Pons (tissue), 1 donor: ENCODE results near the gene TMEM208.

Experiments used
- DNase-seq: peaks from one replicate; pipeline ENCODE4 v3.0.0-alpha.2; 2016; ENCODE audit warnings: low spot score

The TMEM208 gene

DNA sequence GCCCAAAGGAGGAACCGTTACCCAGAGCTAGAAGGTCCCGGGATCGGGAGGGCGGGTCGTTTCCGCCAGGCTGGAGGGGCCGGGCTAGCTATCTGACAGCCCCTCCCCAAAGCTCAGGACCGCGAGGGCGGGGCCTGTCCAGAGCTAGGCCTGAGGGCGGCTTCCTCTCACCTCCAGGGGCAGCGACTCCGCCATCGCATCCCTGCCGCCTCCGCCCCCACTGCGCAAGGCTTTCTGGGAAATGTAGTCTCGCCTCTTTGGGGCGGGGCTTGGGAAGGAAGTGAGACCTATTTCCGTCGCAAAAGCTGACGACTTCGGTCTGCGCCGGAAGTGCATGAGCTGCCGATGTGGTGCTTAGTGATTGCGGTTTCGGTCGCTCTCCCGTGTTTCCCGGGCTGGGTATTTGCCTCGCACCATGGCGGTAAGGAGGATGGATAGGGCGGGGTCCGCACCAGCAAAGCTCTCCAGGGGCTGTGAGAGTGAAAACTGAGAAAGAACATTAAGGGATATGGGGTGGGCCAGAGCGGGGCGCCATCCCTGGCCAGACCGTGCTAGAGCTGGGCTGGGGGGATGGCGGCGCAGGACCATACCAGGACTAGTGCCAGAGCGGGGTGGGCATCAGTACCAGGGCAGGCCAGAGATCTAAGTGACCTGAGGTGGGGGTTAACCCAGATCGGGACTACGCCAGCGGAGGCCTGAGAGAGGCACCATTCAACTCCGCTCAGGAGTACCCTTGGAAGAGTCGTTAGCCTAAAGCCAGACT is at the start of gene TMEM208:
Gene TMEM208, plus strand, starts transcription at position 327 of the 763 bp plus-strand sequence. Its CDS starts 89 bp downstream, at position 416.
- peak; percentile 97 for DNase-seq

DNA sequence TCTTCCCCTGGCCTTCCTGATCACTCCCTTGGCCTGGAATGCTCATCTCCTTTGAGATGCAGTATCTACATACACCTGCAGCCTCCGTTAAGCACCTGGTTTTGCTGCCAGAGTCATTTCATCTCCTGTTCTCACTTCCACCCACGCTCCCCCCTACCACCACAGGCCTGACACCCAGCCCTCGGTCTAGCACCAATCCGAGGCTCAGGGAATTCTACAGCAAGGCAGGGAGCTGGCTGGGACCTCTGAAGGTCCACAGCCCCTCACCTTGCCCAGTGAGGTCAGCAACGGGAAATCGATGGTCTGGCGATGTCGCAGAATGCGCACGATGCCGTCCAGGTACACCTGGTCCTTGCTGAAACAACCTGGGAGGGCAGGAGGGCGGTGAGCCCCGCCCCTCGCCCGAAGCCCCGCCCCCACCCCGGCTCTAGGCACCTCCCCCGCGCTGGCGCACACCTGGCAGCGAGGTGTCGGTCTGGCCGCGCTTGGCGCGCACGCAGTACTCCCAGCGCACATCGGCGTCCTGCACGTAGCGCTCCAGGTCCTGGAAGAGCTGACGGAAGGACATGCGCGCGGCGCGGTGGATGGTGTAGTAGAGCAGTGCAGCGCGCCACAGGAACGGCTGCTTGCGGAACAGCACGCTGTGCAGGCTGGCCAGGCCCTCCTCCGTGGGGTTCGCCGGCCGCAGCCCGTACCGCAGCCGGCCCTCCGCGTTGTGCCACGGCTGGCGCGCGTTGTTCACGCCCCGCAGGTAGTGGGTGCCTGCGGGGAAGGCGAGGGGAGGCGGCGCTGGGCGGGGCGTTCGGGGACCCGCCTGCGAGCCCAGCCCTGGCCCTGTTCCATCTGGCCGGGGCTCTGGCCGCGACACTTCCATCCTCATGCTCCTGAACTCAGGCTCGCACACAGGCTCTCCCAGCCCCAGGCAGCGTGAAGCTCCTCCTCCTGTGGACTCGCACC is 48.9 kb upstream of the TMEM208 start:
- no peak for DNase-seq

DNA sequence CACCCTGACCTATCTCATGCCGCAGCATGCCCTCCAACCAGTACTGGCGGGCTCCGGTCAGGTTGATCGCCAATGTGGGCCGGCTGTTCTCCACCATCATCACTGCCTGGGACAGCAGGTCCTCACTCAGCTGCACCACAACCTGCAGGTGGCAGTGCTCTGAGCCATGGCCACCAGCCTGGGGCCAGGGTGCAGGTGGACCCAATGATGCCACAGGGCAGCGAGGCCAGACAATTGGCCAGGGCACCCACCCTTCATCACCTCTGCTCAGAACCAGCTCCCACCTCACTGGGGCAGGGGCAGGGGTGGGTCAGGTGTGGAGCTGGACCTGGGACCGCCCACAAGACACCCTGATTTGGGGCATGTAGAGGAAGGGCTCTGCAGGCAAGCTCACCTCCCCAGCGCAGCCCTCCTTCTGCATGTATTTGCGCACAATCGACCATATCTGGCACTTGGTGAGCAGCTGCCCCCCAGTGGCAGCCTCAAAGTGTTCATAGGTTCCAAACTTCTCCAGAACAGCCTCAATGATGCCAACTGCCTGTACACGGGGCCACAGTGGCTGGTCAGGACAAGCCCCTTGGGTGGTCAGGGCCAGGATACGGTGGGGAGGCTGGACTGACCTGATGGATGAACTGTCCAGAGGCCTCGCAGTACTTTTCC is 47.4 kb upstream of the TMEM208 start:
- DNase-seq, result no peak

DNA sequence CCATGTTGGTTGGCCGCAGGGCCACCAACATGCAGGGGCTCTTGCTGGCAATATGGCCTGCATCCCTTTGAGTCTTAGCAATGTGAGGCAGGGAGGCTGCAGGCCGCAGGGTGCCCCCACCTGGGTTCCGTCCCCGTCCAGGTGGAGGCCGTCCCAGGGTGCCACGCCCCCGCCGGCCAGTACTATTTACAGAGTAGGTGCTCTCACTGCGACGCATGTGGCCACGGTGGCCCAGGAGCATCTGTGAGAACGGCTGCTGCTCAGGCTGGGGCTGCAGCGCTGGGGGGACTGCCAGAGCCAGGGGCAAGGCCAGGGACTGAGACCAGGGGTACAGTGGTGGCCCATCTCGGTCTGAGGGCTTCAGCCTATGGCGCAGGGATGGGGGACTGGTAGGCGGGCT is 46.8 kb upstream of the TMEM208 start:
- DNase-seq, result no peak

DNA sequence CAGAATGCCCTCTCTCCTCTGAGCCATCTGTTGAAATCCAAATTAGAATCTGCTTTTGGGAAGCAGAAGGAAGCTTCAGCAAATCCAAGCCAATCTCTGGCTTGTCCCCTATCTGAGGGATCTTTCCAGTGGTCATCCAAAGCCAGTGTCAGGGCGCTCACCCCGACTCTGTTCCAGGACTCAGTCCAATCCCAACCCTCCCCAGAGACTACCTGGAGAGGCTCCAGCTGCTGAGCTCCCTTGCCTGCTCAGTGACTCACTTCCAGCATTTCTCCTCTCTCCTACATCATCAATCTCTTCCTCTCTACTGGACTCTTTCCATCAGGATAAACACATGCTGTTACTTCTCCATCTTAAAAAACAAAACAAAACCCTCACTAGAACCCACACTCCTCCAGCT is 45.6 kb upstream of the TMEM208 start:
- no peak for DNase-seq

DNA sequence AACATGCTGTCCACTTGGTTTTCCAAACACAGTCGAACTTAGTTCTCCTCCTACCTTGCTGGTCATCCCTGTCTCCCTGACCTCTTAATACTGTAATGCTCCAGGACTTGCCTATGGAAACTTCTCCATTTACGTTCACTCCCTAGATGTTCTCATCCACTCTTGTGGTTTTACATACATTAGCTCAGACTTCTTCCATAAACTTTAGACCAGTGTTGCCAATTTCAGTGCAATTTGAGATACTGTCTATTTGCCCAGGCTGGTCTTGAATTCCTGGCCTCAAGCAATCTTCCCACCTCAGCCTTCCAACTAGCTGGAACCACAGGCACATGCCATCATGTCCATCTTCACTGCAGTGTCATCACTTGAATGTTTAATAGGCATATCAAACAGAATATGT is 44.6 kb upstream of the TMEM208 start:
- no peak for DNase-seq

DNA sequence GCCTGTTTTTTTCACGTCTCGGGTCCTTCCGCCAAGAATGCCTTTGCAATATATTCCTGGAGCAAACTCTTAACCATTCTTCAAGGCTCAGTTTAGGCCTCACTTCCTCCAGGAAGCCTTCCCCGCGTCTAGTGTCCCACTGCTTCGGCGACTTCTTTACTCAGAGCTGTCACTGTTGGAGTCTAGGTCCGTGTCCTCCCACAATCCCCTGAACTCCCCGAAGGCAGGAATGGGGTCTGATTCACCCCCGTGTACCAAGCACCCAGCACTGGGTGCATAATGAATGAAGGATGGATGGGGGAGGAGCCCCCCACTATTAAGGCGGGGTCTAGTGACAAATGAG is 43.7 kb upstream of the TMEM208 start:
- no peak for DNase-seq

DNA sequence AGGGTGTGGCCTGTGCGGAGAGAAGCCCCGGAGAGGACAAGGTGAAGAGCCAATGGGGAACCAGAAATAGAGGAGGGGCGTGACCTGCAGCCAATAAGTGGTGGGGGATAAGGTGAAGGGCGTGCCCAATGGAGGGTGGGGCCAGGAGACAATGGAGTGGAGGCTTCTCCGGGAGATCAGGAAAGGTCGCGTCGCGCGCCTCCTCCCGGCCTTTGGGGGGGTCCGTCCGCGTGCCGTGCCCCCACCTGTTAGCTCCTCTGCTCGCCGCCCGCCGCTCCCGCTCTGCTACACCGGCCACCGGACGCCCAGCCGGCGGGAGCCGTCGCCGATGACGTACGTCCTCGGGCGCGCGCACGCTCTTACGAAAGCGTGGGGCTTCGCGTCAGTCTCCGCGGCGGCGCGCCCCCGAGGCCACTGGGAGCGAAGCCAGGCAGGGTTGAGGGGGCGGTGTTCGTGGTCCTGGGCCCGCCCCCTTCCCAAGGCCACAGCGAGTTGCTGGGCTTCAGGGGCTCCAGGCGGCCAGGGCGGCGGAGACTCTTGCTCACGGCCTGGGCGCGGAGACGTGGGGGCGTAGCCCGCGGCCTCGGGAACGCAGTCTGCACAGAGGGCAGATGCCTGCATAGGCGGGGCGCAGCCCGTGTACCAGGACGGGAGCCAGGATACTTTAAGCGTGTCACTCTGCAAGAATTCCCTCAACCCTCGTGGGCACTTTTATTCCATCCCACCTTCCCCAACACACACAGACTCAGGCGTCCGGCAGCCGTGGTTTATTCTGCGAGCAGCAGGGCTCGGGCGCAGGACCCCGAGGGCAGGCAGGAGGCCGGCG is 43.1 kb upstream of the TMEM208 start, which contains the start of gene MATCAP1:
Gene MATCAP1, minus strand, starts transcription at position 337 of the 826 bp plus-strand sequence. CDS start 3,353 bp downstream, outside the sequence.
- DNase-seq, result peak; percentile 99

DNA sequence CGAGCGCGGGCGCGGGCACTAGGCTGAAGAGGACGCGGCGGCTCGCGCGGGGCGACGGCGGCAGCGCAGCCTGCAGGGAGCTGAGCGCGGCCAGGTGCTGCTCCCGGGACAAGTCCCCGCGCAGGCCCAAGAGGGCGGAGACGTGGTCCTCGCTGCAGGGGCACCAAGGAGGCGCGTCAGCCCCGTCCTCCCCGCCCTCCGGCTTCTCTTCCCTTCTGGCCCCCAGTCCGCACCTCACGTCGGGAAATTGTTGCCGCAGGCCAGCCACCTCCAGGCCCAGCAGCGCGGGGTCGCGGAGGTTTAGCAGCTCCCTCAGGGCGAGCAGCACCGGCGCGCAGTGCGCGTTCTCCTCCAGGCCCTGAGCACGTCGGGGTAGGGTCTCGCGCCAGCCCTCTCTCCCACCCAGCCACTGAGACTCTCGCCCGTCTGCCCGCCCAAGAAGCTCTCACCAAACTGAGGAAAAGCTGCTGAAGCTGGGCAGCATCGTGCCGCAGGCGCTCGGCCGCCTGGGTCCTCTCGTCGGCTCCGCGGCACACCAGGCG is 42.4 kb upstream of the TMEM208 start:
- DNase-seq, result no peak

DNA sequence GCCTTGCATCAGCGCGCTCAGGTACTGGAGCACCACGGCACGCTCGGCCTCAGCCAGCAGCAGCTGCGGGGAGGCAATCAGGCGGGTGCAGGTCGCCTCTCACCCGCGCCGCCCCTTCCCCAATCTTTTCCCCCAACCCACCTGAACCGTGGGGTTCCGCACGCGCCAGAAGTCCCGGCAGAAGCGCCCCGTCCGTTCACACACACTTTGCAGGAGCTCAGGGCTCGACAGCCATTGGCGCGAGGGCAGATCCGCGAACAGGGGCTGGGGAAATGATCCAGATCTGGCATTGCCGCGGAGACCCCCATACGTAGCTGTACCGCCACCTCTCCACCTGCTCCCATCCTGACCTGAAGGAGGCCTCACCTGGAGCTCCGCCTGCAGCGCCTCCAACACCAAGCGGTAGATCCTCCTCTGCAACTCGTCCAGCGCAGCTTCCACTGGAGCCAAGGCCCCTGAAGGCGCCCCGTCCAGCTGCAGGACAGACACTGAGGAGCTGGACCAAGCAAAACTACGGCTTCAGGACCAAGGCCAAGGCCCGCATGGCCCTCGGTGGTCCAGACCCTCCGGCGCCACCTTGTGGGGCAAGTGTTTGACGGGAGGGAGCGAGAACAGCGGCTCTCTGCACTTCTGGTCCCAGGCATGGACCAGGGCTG is 41.8 kb upstream of the TMEM208 start:
- peak; percentile 76 for DNase-seq

DNA sequence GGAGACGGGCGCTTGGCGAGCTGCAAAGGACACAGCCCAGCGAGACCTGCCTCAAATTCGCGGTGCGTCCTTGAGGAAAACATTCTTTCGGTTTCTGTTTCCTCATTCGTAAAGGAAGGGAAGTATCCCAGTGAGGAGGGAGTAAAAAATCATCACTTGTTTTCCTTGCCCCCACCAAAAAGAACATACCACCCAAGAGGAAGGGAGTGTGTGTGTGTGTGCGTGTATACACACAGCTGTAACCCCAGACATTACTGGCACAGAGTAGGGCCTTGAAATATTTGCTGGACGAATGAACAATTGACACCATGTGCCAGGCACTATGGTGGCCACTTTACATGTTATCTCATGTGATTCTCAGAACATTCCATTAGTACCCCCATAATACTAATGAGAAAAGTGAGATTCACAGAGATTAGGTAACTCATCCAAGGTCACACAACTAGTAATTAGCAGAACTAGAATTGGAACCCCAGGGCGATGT is 41.2 kb upstream of the TMEM208 start:
- no peak for DNase-seq

DNA sequence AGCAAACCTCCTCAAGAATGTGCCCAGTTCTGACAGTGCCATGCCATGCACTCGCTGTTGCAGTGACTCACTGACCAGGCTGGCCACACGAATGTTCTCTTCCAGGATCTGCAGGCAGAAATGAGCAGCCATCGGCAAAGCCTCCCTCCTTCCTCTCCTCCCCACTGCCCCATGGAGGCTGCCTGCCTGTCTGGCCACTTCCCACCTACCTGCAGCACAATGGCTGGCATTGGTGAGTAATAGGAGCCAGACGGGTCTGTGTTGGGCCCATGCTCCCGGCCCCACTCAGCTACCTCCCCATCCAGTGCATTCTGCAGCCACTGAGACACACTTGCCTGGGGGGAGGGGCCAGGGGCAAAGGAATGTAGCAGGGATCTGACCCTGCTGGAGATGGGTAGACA is 40.4 kb upstream of the TMEM208 start:
- DNase-seq, result no peak

DNA sequence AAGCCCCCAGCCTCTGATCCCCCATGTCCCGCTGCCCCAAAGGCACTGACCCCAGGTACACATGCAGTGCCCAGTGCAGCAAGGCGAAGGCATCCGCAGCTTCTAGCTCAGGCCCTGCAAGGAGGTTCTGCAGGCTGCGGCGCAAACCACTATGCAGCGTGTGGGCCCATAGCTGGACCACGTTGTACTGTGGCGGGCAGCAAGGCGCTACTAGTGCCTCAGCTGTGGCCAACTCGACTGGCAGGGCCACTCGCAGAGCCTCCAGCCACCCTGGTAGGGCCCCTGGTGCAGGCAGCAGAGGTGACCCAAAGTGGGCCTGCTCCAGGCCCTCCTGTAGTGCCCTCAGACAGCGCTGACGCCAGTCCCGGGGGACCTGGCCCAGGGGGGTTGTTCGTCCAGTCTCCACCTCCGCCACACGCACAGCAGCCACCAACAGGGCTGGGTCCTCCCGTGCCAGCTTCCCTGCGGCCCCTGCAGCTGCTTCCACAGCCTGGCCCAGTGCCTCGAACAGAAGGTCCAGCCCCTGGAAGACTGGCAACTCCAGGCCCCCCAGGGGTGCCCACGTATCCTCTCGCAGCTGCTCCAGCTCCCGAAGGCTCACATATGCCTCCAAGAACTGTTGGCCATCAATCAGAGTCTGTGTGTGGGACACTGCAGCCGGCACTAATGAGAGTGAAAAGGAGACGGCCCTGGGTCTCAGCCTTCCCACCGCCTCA is 39.6 kb upstream of the TMEM208 start:
- no peak for DNase-seq

DNA sequence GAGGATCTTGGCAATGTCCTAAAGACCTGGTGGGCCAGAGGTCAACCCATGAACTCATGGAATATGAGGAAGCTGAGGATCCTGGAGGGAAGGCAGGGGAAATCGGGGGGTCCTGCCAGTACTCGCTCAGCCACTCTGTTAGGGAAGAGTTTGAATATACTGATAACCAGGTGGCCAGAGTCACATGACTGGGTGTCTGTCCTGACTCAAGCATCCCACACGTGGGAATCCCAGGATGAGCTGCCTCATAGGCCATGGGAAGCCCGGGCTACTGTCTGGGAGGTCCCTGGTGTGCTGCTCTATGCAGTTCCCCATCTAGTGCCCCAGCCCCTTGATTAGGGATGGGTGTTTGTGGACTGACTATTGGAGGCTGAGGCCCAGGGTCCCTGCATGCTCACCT is 38.6 kb upstream of the TMEM208 start:
- DNase-seq, result no peak

DNA sequence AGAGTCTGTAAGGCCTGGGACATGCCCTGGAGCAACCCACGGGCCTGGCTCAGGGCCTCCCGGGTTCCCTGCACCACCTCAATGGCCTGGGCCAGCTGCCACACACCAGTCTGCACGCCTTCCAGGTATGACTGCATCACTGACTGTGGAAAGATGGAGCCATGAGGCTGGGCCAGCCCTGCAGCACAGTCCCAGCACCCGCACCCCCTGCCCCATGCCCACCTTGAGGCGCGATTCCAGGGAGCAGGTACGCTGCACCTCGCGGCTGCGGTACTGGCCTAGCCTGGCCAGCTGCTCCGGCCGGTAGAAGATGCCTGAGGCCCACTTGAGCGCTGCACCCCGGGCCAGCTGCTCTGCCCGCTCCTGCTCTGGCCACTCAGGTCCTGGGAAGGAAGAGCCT is 38.1 kb upstream of the TMEM208 start:
- DNase-seq, result no peak

DNA sequence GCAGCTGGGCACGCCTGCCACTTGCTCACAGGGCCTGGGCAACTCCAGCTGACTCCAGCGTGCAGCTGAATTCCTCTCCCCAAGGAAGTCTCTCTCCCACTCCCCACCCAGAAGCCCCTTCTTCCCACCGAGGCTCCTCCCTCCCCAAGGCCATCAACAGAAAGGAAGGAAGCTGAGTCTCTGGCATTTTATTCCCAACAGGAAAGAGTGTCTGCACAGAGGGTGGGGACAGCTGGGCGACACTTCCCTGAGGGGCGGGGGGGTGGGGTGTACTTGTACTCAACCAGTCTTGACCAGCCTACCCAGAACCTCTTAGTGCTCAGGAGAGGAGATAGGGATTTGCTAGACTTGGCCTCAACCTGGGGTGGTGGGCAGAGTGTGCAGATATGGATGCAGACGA is 36.9 kb upstream of the TMEM208 start, which contains the start of gene EXOC3L1:
Gene EXOC3L1, minus strand, starts transcription at position 96 of the 400 bp plus-strand sequence. CDS start 460 bp downstream, outside the sequence.
- no peak for DNase-seq

DNA sequence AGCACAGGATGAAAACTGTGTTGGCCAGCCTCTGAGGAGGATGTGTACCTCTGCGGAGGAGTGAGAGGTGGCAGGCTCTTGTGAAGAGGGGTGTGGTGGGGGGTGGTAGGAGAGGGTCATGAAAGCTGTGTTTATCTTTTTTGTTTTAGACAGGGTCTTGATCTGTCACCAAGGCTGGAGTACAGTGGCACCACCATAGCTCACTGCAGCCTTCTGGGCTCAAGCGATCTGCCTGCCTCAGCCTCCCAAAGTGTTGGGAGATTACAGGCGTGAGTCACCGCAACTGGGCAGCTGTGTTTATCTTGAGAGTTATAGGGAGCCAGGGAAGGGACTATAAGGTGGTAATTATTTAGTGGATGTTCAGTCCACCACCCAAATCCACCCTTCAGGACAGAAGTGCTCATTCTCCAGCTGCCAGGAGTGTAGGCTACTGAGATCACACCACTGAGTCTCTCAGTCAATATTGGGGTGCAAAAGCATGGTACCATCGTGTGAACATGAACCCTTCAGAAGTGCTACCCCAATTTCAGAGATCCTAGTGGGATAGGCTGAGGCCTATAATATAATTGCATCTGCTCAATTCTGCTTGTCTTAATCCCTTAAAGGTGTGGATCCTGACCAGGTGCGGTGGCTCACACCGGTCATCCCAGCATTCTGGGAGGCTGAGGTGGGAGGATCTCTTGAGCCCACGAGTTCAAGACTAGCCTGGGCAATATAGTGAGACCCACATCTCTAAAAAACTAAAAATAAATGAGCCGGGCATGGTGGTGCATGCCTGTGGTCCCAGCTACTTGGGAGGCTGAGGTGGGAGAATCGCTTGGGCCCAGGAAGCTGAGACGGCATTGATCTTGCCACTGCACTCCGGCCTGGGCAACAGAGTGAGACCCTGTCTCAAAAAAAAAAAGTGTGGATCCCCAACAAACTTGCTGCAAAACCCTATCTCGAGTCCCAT is 36.2 kb upstream of the TMEM208 start:
- DNase-seq, result no peak

DNA sequence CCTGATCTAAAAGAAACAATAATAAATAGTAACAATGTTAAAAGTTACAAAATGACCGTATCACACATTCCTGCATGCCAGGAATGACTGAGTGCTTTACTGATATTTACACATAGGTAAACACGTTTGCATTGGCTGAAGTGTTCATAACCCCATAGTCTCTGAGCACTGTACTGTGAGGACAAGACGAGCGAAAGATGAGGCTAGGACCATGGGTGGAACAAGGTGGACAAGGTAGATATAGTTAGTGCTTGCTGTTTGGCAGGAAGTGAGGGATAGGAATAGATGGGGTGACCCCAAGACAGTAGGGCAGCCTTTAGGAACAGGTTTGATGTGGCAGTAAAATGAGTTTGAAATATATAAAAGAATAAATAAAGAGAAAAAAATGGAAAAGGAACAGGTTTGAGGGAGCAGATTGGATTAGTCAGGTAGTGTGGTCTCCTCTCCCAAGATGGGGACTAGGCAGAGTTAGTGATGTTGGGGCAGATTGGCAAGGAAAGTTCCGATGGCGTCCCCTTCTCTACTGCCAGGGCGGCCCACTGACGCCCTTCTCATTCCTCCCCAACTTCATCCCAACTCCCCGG is 35.4 kb upstream of the TMEM208 start:
- peak; percentile 25 for DNase-seq
